Measurements from ENCODE around the gene KCNK16. TPM values are rescaled to one million over a fixed set of nuclear protein-coding genes. Genes with fewer than 3 reads are reported as not detected.

Gene KCNK16
- total RNA-seq, 4 donors from 2014 or later = not detected

GRCh38 chr6:39314273-39314795 lies 8.2 kb downstream of the KCNK16 start, which contains the start of gene KCNK17:
Gene KCNK17 (minus strand): TSS chr6:39314419. CDS start chr6:39314320, 99 bp downstream.
- no peaks in the 10 kb centered on the region for H3K36me3 ChIP-seq
- no peaks in the 10 kb centered on the region for H3K9me3 ChIP-seq
- H3K27me3 ChIP-seq = peaks cover 0 to 12% of the 10 kb centered on the region in 2 donors
- no peak within 1 kb of the TSS for H3K27ac ChIP-seq
- peaks cover 0 to 8% of the 10 kb centered on the region in 2 donors for H3K4me1 ChIP-seq
- peak within 1 kb of the TSS; percentile 0 to 3 for H3K4me3 ChIP-seq
- intact Hi-C loops (cut with DNase I; ENCODE audit: low total_unique reads) = no loop called here
- DNase-seq = no peak
- TF ChIP-seq POLR2A (IDR thresholded peaks at IDR 0.05) = no peak
- no peak for TF ChIP-seq CTCF (IDR thresholded peaks at IDR 0.05)

GRCh38 chr6:39313526-39314272 lies 8.8 kb downstream of the KCNK16 start:
- H3K27ac ChIP-seq = no peak overlapping the region
- peak overlapping the region; percentile 0 to 3 for H3K4me3 ChIP-seq
- no peaks in the 10 kb centered on the region for H3K36me3 ChIP-seq
- H3K27me3 ChIP-seq = peaks cover 0 to 12% of the 10 kb centered on the region in 2 donors
- intact Hi-C loops (cut with DNase I; ENCODE audit: low total_unique reads) = no loop called here
- DNase-seq = no peak
- peaks cover 0 to 8% of the 10 kb centered on the region in 2 donors for H3K4me1 ChIP-seq
- TF ChIP-seq CTCF (IDR thresholded peaks at IDR 0.05) = no peak
- no peaks in the 10 kb centered on the region for H3K9me3 ChIP-seq

- no peak for TF ChIP-seq POLR2A (IDR thresholded peaks at IDR 0.05)
- no peak for TF ChIP-seq CTCF (IDR thresholded peaks at IDR 0.05)
- Histone ChIP-seq H3K27me3 (peaks cover 0 to 12% of the 10 kb centered on the region in 2 donors), H3K9me3 (no peaks in the 10 kb centered on the region), H3K27ac (no peak overlapping the region), H3K36me3 (no peaks in the 10 kb centered on the region), H3K4me1 (peaks cover 0 to 8% of the 10 kb centered on the region in 2 donors), H3K4me3 (peak overlapping the region in 1 of 2 donors; percentile 0)
- DNase-seq = no peak
- intact Hi-C loops (cut with DNase I; ENCODE audit: low total_unique reads) = no loop called here
Observed at GRCh38 chr6:39312912-39313525, 9.5 kb downstream of the KCNK16 start.

- H3K27ac ChIP-seq = no peak overlapping the region
- intact Hi-C loops (cut with DNase I; ENCODE audit: low total_unique reads) = no loop called here
- no peak for DNase-seq
- H3K9me3 ChIP-seq = no peaks in the 10 kb centered on the region
- peaks cover 0 to 12% of the 10 kb centered on the region in 2 donors for H3K27me3 ChIP-seq
- no peaks in the 10 kb centered on the region for H3K36me3 ChIP-seq
- no peak overlapping the region for H3K4me3 ChIP-seq
- peaks cover 0 to 8% of the 10 kb centered on the region in 2 donors for H3K4me1 ChIP-seq
- TF ChIP-seq POLR2A (IDR thresholded peaks at IDR 0.05) (no peak), CTCF (IDR thresholded peaks at IDR 0.05) (no peak)
Observed at GRCh38 chr6:39310542-39310941, 12.0 kb downstream of the KCNK16 start.
